OCI-LY7 (cell line): ENCODE measurements around the gene DHRSX. TPM values are rescaled to one million over a fixed set of nuclear protein-coding genes. Genes with fewer than 3 reads are reported as not detected.
"Not testable (repeated sequence)": the region's sequence is repeated elsewhere in the genome, so short reads cannot be mapped to it uniquely, and the experiment has no call there.

ENCODE experiments used
- BruUV-seq: library from RNA; stranded (reverse); fragments of 400-500 nt; replicated peaks from 2 replicates; lab custom pipeline; 2021; lab: Mats Ljungman, UMichigan
- CTCF ChIA-PET: fragments of 300-600 bp; sonication (Branson Sonifier 250); formaldehyde crosslinking; loops from one replicate; lab custom pipeline; 2022; ENCODE audit warnings: antibody characterized with exemption; ENCODE audit not compliant: unreplicated experiment; lab: Charles Lee
- POLR2A ChIA-PET: fragments of 300-600 bp; sonication (Branson Sonifier 250); formaldehyde crosslinking; loops from one replicate; lab custom pipeline; 2022; ENCODE audit warnings: antibody characterized with exemption; lab: Charles Lee
- DNase-seq: peaks from one replicate; pipeline ENCODE4 v3.0.0-alpha.2; 2015; ENCODE audit warnings: low spot score
- H2AFZ ChIP-seq: fragments of 200-600 bp; sonication (generic), shearing (Covaris generic); 2 replicates; pipeline ENCODE4 v1.6.1; 2014; ENCODE audit warnings: mild to moderate bottlenecking, antibody characterized with exemption, low read length, moderate library complexity
- H3K27ac ChIP-seq: fragments of 200-600 bp; sonication (generic); 2 replicates; pipeline ENCODE4 v1.5.1; 2014; ENCODE audit warnings: mixed run types, low read depth, mild to moderate bottlenecking, moderate library complexity, low read length, inconsistent platforms; ENCODE audit not compliant: poor library complexity, severe bottlenecking
- H3K36me3 ChIP-seq: fragments of 200-600 bp; sonication (generic); 2 replicates; pipeline ENCODE4 v1.6.1; 2014; ENCODE audit warnings: mild to moderate bottlenecking, antibody characterized with exemption, low read length, moderate library complexity, mixed read lengths; ENCODE audit not compliant: insufficient read depth
- H3K4me1 ChIP-seq: fragments of 200-600 bp; sonication (generic); 2 replicates; pipeline ENCODE4 v1.5.1; 2014; ENCODE audit warnings: mild to moderate bottlenecking, low read length; ENCODE audit not compliant: insufficient read depth, poor library complexity, severe bottlenecking
- H3K4me2 ChIP-seq: fragments of 200-600 bp; sonication (generic); 2 replicates; pipeline ENCODE4 v1.6.1; 2014; ENCODE audit warnings: mild to moderate bottlenecking, low read length
- H3K4me3 ChIP-seq: fragments of 200-600 bp; sonication (generic); 2 replicates; pipeline ENCODE4 v1.5.1; 2014; ENCODE audit warnings: mild to moderate bottlenecking, low read depth, low read length; ENCODE audit not compliant: poor library complexity, severe bottlenecking
- H3K79me2 ChIP-seq: fragments of 200-600 bp; sonication (generic); 2 replicates; pipeline ENCODE4 v1.6.1; 2016; ENCODE audit warnings: low read depth, mild to moderate bottlenecking, low read length, moderate library complexity, mixed read lengths; ENCODE audit not compliant: insufficient read depth
- H3K9me2 ChIP-seq: fragments of 200-600 bp; sonication (generic); 2 replicates; pipeline ENCODE4 v1.6.1; 2016; ENCODE audit warnings: mild to moderate bottlenecking, low read length, mixed read lengths; ENCODE audit not compliant: insufficient read depth
- H3K9me3 ChIP-seq: fragments of 200-600 bp; sonication (generic); 2 replicates; pipeline ENCODE4 v1.6.1; 2014; ENCODE audit warnings: mild to moderate bottlenecking, mixed run types, low read length, mixed read lengths
- H4K20me1 ChIP-seq: fragments of 200-600 bp; sonication (generic); 2 replicates; pipeline ENCODE4 v1.6.1; 2014; ENCODE audit warnings: mild to moderate bottlenecking, antibody characterized with exemption, low read length, moderate library complexity, mixed read lengths; ENCODE audit not compliant: insufficient read depth
- EZH2phosphoT487 ChIP-seq: fragments of 200-600 bp; sonication (generic); IDR thresholded peaks from 2 replicates; pipeline ENCODE4 v1.6.1; 2018; ENCODE audit warnings: low read depth, borderline replicate concordance, mild to moderate bottlenecking, mixed run types, antibody characterized with exemption, low read length, moderate library complexity, mixed read lengths
- intact Hi-C: fragments of 100-400 bp; cut with micrococcal nuclease; formaldehyde crosslinking; loops from one replicate; pipeline ENCODE4 v1.10.0; 2022; ENCODE audit not compliant: unreplicated experiment
- total RNA-seq, 2 experiments: library from RNA; depleted of rRNA in 1 of 2; stranded (reverse); fragments of >200 nt in 1 of 2; shearing (Covaris generic) in 1 of 2; gene quantifications; 2 replicates each; pipeline ENCODE4 v1.2.3, GENCODE V29; 2014 to 2022
- TF ChIP-seq, protein P1 (sequence below): fragments of 200-600 bp; sonication (generic); conservative IDR thresholded peaks from 2 replicates; pipeline ENCODE4 v1.5.1; 2014; ENCODE audit warnings: mild to moderate bottlenecking, antibody characterized with exemption, low read length, moderate library complexity, mixed read lengths

Gene DHRSX
- total RNA-seq, 2 experiments from 2014 or later: 25.2 to 30.9 TPM

DNA sequence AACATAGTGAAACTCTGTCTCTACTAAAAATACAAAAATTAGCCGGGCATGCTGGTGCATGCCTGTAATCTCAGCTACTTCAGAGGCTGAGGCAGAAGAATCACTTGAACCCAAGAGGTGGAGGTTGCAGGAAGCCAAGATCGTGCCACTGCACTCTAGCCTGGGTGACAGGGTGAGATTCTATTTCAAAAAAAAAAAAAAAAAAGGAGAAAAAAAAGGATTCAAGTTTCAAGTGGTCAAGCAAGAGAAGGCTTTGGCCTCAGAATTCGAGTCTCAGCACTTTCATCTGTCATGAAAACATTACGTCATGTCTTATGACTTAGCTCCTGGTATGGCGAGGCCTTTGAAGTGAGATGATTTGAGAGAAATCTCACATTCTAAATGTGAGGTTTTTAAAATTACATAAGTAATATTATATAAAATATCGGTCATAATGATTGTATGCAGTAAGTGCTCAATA is 21.2 kb upstream of the DHRSX start:
- POLR2A ChIA-PET: no interaction called here
- Histone ChIP-seq H2AFZ (peak overlapping the region; percentile 37; the same call in 1 of the 2 replicates), H3K27ac (peak overlapping the region; percentile 94), H4K20me1 (no peaks in the 10 kb centered on the region), H3K9me2 (no peaks in the 10 kb centered on the region), H3K4me3 (peak overlapping the region; percentile 24), H3K4me1 (peaks cover 45% of the 10 kb centered on the region), H3K4me2 (peak overlapping the region; percentile 55), H3K9me3 (no peaks in the 10 kb centered on the region), H3K36me3 (no peaks in the 10 kb centered on the region), H3K79me2 (no peaks in the 10 kb centered on the region)
- TF ChIP-seq EZH2phosphoT487: no peak
- TF ChIP-seq, protein P1, sequence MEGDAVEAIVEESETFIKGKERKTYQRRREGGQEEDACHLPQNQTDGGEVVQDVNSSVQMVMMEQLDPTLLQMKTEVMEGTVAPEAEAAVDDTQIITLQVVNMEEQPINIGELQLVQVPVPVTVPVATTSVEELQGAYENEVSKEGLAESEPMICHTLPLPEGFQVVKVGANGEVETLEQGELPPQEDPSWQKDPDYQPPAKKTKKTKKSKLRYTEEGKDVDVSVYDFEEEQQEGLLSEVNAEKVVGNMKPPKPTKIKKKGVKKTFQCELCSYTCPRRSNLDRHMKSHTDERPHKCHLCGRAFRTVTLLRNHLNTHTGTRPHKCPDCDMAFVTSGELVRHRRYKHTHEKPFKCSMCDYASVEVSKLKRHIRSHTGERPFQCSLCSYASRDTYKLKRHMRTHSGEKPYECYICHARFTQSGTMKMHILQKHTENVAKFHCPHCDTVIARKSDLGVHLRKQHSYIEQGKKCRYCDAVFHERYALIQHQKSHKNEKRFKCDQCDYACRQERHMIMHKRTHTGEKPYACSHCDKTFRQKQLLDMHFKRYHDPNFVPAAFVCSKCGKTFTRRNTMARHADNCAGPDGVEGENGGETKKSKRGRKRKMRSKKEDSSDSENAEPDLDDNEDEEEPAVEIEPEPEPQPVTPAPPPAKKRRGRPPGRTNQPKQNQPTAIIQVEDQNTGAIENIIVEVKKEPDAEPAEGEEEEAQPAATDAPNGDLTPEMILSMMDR: no peak
- no peak for DNase-seq
- intact Hi-C loops: no loop called here
- CTCF ChIA-PET: no interaction called here
- BruUV-seq: no TSS peak

DNA sequence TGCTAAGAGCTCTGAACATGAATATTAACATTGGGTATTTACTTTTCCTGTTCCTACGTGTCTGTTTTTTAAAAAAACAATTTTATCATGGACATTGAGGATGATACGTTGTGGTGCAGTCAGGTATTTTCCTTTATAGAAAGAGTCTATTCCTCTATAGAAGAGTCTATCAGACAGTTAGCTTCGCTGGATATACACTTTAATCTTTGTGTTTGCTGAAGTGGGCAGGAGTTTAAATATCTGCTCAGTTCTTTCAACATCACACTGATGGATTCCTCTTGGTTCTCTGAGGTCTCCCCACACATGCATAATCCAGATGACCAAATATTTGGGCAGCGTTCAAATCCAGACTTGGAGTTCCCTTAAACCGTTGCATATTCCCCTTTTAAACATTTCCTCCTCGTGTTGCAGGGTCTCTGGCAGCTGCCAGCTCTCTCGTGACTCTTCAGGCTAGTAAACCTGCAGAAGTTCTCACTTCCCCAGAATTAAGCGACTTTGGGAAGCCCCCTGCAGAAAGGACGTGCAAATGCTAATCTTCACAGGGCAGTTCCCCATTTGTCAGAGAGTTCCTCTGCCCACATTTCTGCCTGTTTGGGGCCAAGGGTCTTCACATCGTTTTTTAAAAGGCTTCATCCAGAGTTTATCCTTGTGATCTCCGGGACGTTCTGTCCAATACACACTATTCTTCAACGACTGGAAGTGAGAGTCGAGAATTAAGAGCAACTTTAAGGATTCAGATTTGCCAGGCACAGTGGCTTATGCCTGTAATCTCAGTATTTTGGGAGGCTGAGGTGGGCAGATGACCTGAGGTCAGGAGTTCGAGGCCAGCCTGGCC is 20.5 kb upstream of the DHRSX start:
- peak; percentile 93 for DNase-seq
- POLR2A ChIA-PET: no interaction called here
- no peaks in the 10 kb centered on the region for H3K79me2 ChIP-seq
- no peaks in the 10 kb centered on the region for H3K36me3 ChIP-seq
- peak overlapping the region; percentile 94 for H3K27ac ChIP-seq
- peak overlapping the region; percentile 37; the same call in 1 of the 2 replicates for H2AFZ ChIP-seq
- TF ChIP-seq, protein P1: no peak
- TF ChIP-seq EZH2phosphoT487: no peak
- intact Hi-C loops: no loop called here
- CTCF ChIA-PET: no interaction called here
- H3K9me2 ChIP-seq: no peaks in the 10 kb centered on the region
- BruUV-seq: TSS peak; percentile 87
- no peaks in the 10 kb centered on the region for H3K9me3 ChIP-seq
- H4K20me1 ChIP-seq: no peaks in the 10 kb centered on the region
- peak overlapping the region; percentile 55 for H3K4me2 ChIP-seq
- peaks cover 51% of the 10 kb centered on the region for H3K4me1 ChIP-seq
- H3K4me3 ChIP-seq: peak overlapping the region; percentile 24

DNA sequence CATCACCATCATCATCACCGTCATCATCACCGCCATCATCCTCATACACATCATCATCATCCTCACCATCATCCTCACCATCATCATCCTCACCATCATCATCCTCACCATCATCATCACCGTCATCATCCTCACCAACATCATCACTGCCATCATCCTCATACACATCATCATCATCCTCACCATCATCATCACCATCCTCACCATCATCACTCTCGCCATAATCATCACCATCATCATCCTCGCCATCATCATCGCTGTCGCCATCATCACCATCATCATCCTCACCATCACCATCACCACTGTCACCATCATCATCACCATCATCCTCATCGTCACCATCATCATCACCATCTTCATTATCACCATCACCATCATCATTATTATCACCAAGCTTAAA is 19.8 kb upstream of the DHRSX start:
- no peaks in the 10 kb centered on the region for H4K20me1 ChIP-seq
- no peak overlapping the region for H3K4me3 ChIP-seq
- peak overlapping the region; percentile 94 for H3K27ac ChIP-seq
- H3K36me3 ChIP-seq: no peaks in the 10 kb centered on the region
- ChIA-PET POLR2A (no interaction called here), CTCF (no interaction called here)
- intact Hi-C loops: no loop called here
- BruUV-seq: no TSS peak
- no peak for TF ChIP-seq EZH2phosphoT487
- TF ChIP-seq, protein P1: no peak
- peak overlapping the region; percentile 55 for H3K4me2 ChIP-seq
- no peaks in the 10 kb centered on the region for H3K9me2 ChIP-seq
- DNase-seq: no peak
- H3K79me2 ChIP-seq: no peaks in the 10 kb centered on the region
- no peaks in the 10 kb centered on the region for H3K9me3 ChIP-seq
- H2AFZ ChIP-seq: peak overlapping the region; percentile 37; the same call in 1 of the 2 replicates
- H3K4me1 ChIP-seq: peaks cover 59% of the 10 kb centered on the region

DNA sequence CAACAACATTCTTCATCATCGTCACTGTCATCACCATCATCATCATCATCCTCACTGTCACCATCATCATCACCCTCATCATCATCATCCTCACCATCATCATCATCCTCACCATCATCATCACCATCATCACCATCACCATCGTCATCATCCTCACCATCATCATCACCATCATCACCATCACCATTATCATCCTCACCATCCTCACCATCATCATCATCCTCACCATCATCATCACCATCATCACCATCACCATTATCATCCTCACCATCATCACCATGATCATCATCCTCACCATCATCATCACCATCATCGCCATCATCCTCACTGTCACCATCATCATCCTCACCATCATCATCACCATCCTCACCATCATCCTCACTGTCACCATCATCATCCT is 18.9 kb upstream of the DHRSX start:
- H3K79me2 ChIP-seq, H3K27ac ChIP-seq, POLR2A ChIA-PET, H3K36me3 ChIP-seq, H3K4me3 ChIP-seq, CTCF ChIA-PET, H4K20me1 ChIP-seq, H3K4me2 ChIP-seq, H3K9me3 ChIP-seq, H3K9me2 ChIP-seq, H2AFZ ChIP-seq, BruUV-seq, DNase-seq: not testable (repeated sequence)
- intact Hi-C loops: loop anchor here (5.0 to 10.0 kb wide), 3 partner anchors 175 to 1065 kb away; partner anchors contain the start of genes ASMTL and CD99
- peaks cover 68% of the 10 kb centered on the region for H3K4me1 ChIP-seq
